ENCODE data around the gene ABHD8. TPM values are rescaled to one million over a fixed set of nuclear protein-coding genes. Genes with fewer than 3 reads are reported as not detected.

The ABHD8 gene
- total RNA-seq, 2 donors from 2014 or later, result 20.1 to 21.6 TPM

DNA sequence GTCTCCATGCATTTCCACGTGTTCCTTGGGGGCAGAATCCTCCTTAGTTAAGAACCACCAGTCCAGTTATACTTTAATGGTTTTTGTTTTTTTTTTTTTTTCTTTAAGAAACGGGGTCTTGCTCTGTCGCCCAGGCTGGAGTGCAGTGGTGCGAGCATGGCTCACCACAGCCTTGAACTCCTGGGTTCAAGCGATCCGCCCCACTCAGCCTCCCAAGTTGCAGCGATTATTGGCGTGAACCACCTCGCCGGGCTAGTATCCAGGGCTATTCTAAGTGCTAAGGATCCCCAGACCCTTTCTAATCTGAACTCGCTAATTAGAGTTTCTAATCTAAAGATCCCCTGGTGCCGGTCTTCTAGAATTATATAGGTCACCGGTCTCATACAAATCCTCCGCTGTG lies 9.6 kb downstream of the ABHD8 start:
- Histone ChIP-seq H3K27ac (no peak overlapping the region), H3K27me3 (replicated peaks; ENCODE audit: insufficient read depth) (no peaks in the 10 kb centered on the region), H3K36me3 (no peaks in the 10 kb centered on the region), H3K4me3 (no peak overlapping the region), H3K4me1 (replicated peaks) (no peaks in the 10 kb centered on the region), H3K9me3 (no peaks in the 10 kb centered on the region)
- no peak for TF ChIP-seq CTCF (IDR thresholded peaks at IDR 0.05)
- no peak for TF ChIP-seq POLR2A (IDR thresholded peaks at IDR 0.05)
- no peak for TF ChIP-seq POLR2AphosphoS5 (IDR thresholded peaks at IDR 0.05)
- WGBS, result 92% methylated on average over 14 of the region's 14 CpGs
- intact Hi-C loops (cut with DNase I), result loop anchor here (5.0 kb wide), 1 partner anchor 94 kb away; no protein-coding TSS in a partner anchor
- no peak for DNase-seq (ENCODE audit: low spot score)

GRCh38 chr19:17292301-17293074 lies 10.7 kb downstream of the ABHD8 start:
- H3K36me3 ChIP-seq, result no peaks in the 10 kb centered on the region
- intact Hi-C loops (cut with DNase I), result loop anchor here (5.0 kb wide), 1 partner anchor 95 kb away; no protein-coding TSS in a partner anchor
- H3K4me1 ChIP-seq (replicated peaks), result no peaks in the 10 kb centered on the region
- TF ChIP-seq CTCF (IDR thresholded peaks at IDR 0.05) (peak in 3 of 4 experiments; percentile 15 to 64 (median 61)), POLR2AphosphoS5 (IDR thresholded peaks at IDR 0.05) (peak; percentile 39), POLR2A (IDR thresholded peaks at IDR 0.05) (no peak)
- H3K27me3 ChIP-seq (replicated peaks; ENCODE audit: insufficient read depth), result no peaks in the 10 kb centered on the region
- peak overlapping the region; percentile 22 to 35 for H3K4me3 ChIP-seq
- peak overlapping the region; percentile 29 to 44 for H3K27ac ChIP-seq
- H3K9me3 ChIP-seq, result no peaks in the 10 kb centered on the region
- peak; percentile 59 for DNase-seq (ENCODE audit: low spot score)
- 19% methylated on average over 34 of the region's 46 CpGs for WGBS

GRCh38 chr19:17289489-17289888 lies 13.7 kb downstream of the ABHD8 start:
- no peak for DNase-seq (ENCODE audit: low spot score)
- H3K27me3 ChIP-seq (replicated peaks; ENCODE audit: insufficient read depth), result no peaks in the 10 kb centered on the region
- 20% methylated on average over 22 of the region's 22 CpGs for WGBS
- H3K9me3 ChIP-seq, result no peaks in the 10 kb centered on the region
- H3K27ac ChIP-seq, result no peak overlapping the region
- H3K4me1 ChIP-seq (replicated peaks), result no peaks in the 10 kb centered on the region
- intact Hi-C loops (cut with DNase I), result no loop called here
- TF ChIP-seq CTCF (IDR thresholded peaks at IDR 0.05) (peak in 1 of 4 experiments; percentile 24), POLR2A (IDR thresholded peaks at IDR 0.05) (no peak), POLR2AphosphoS5 (IDR thresholded peaks at IDR 0.05) (no peak)
- H3K4me3 ChIP-seq, result no peak overlapping the region
- no peaks in the 10 kb centered on the region for H3K36me3 ChIP-seq

DNA sequence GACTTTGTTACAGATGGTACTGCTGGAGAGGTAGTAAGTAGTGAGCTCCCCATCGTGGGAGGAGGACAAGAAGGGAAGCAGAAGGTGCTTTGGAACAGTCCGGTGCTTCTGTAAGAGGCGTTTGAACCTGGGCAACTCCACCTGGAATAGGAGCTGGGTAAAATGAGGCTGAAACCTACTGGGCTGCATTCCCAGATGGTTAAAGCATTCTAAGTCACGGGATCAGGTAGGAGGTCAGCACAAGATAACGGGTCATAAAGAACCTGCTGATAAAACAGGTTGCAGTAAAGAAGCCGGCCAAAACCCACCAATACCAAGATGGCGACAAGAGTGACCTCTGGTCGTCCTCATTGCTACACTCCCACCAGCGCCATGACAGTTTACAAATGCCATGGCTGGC lies 16.5 kb downstream of the ABHD8 start:
- H3K4me1 ChIP-seq (replicated peaks), result peaks cover 3% of the 10 kb centered on the region
- no peaks in the 10 kb centered on the region for H3K36me3 ChIP-seq
- H3K4me3 ChIP-seq, result no peak overlapping the region
- H3K27ac ChIP-seq, result no peak overlapping the region
- TF ChIP-seq CTCF (IDR thresholded peaks at IDR 0.05) (no peak), POLR2A (IDR thresholded peaks at IDR 0.05) (no peak), POLR2AphosphoS5 (IDR thresholded peaks at IDR 0.05) (no peak)
- WGBS, result 87% methylated on average over 9 of the region's 9 CpGs
- intact Hi-C loops (cut with DNase I), result no loop called here
- DNase-seq (ENCODE audit: low spot score), result no peak
- no peaks in the 10 kb centered on the region for H3K27me3 ChIP-seq (replicated peaks; ENCODE audit: insufficient read depth)
- no peaks in the 10 kb centered on the region for H3K9me3 ChIP-seq

GRCh38 chr19:17286263-17286662 lies 17.0 kb downstream of the ABHD8 start:
- intact Hi-C loops (cut with DNase I), result no loop called here
- Histone ChIP-seq H3K4me3 (no peak overlapping the region), H3K4me1 (replicated peaks) (peaks cover 6% of the 10 kb centered on the region), H3K36me3 (no peaks in the 10 kb centered on the region), H3K27ac (no peak overlapping the region), H3K9me3 (no peaks in the 10 kb centered on the region), H3K27me3 (replicated peaks; ENCODE audit: insufficient read depth) (no peaks in the 10 kb centered on the region)
- no peak for DNase-seq (ENCODE audit: low spot score)
- WGBS, result 95% methylated on average over 11 of the region's 11 CpGs
- TF ChIP-seq POLR2A (IDR thresholded peaks at IDR 0.05) (no peak), CTCF (IDR thresholded peaks at IDR 0.05) (no peak), POLR2AphosphoS5 (IDR thresholded peaks at IDR 0.05) (no peak)
